K562 (cell line): ENCODE data around the gene HSPB1. TPM values are rescaled to one million over a fixed set of nuclear protein-coding genes. Genes with fewer than 3 reads are reported as not detected.
A peak's percentile ranks its signal among the peaks of the same experiment; 100 is the strongest.

ENCODE experiments used
- ATAC-seq: fragments of 200-7000 bp; cut with Tn5 transposase; 3 replicates; pipeline ENCODE4 v1.9.1; 2020; ENCODE audit warnings: moderate library complexity
- BruUV-seq: library from RNA; stranded (reverse); fragments of 400-500 nt; replicated peaks from 2 replicates; lab custom pipeline; 2021; lab: Mats Ljungman, UMichigan
- CTCF ChIA-PET: fragments of 300-600 bp; formaldehyde crosslinking; extraction: SDS; loops from one replicate; lab custom pipeline; 2021; ENCODE audit warnings: low intra/inter-chr PET ratio; lab: Yijun Ruan, JAX
- POLR2A ChIA-PET: fragments of 300-600, 350-650 bp; sonication (Branson Sonifier 250); formaldehyde crosslinking; extraction: SDS; loops from one replicate; lab custom pipeline; 2021; ENCODE audit warnings: antibody characterized with exemption, inconsistent platforms; lab: Yijun Ruan, JAX
- DNase-seq, 4 experiments: peaks; one replicate each; pipeline versions ENCODE4 v3.0.0 to v3.0.0-alpha.2; 2011 to 2018; ENCODE audit warnings: low spot score in 3 of 4, mixed read lengths in 3 of 4; ENCODE audit errors: extremely low read depth in 1 of 4
- FAIRE-seq: peaks from 2 replicates; lab custom pipeline; 2011; peaks lifted over from hg19 to GRCh38; lab: Jason Lieb, UNC
- H2AFZ ChIP-seq: 2 replicates; pipeline ENCODE4 v1.6.0; 2011; ENCODE audit warnings: low read depth, low read length, control low read depth, inconsistent platforms
- H3K27ac ChIP-seq: fragments of 200-600 bp; 3 replicates; pipeline ENCODE4 v1.8.0; 2011; ENCODE audit warnings: low read depth, mild to moderate bottlenecking, control low read depth, inconsistent platforms, low read length, moderate library complexity, mixed read lengths; ENCODE audit errors: extremely low read depth
- H3K27me3 ChIP-seq, 2 experiments: fragments of 300-600 bp in 1 of 2; 2 replicates in 1 of 2; 3 replicates in 1 of 2; pipeline versions ENCODE4 v1.6.0 to v1.8.0; 2011; ENCODE audit warnings: inconsistent platforms in 2 of 2, low read length in 2 of 2, mild to moderate bottlenecking in 1 of 2, mixed read lengths in 1 of 2, moderate library complexity in 1 of 2; ENCODE audit not compliant: control insufficient read depth in 2 of 2, insufficient read depth in 2 of 2
- H3K36me3 ChIP-seq: fragments of 300-600 bp; 3 replicates; pipeline ENCODE4 v1.8.0; 2011; ENCODE audit warnings: mild to moderate bottlenecking, low read length, inconsistent platforms; ENCODE audit not compliant: control insufficient read depth, insufficient read depth
- H3K4me1 ChIP-seq, 2 experiments: fragments of 200-600 bp in 1 of 2; replicated peaks in 1 of 2; 2 replicates in 1 of 2; 3 replicates in 1 of 2; pipeline versions ENCODE4 v1.5.1 to v1.8.0; 2011; ENCODE audit warnings: inconsistent platforms in 2 of 2, low read length in 2 of 2, mild to moderate bottlenecking in 1 of 2, mixed read lengths in 1 of 2, moderate library complexity in 1 of 2; ENCODE audit not compliant: control insufficient read depth in 2 of 2, insufficient read depth in 2 of 2
- H3K4me2 ChIP-seq: 2 replicates; pipeline ENCODE4 v1.6.1; 2011; ENCODE audit warnings: low read length, control low read depth, inconsistent platforms, mixed read lengths; ENCODE audit not compliant: insufficient read depth
- H3K4me3 ChIP-seq: fragments of 200-600 bp; sonication (generic), shearing (Covaris generic); 2 replicates; pipeline ENCODE4 v1.5.1; 2016; ENCODE audit warnings: control low read depth, inconsistent platforms
- H3K79me2 ChIP-seq: fragments of 200-600 bp; 3 replicates; pipeline ENCODE4 v1.8.0; 2011; ENCODE audit warnings: low read length, inconsistent platforms; ENCODE audit not compliant: control insufficient read depth, insufficient read depth
- H3K9ac ChIP-seq, 2 experiments: 2 replicates each; pipeline versions ENCODE4 v1.6.0 to v1.6.1; 2011; ENCODE audit warnings: low read depth in 2 of 2, low read length in 2 of 2, control low read depth in 1 of 2, inconsistent platforms in 1 of 2, mild to moderate bottlenecking in 1 of 2, mixed read lengths in 1 of 2; ENCODE audit not compliant: insufficient read depth in 1 of 2
- H3K9me1 ChIP-seq: one replicate; pipeline ENCODE4 v1.6.0; 2011; ENCODE audit warnings: inconsistent platforms, mild to moderate bottlenecking, low read length, moderate library complexity; ENCODE audit not compliant: control insufficient read depth, insufficient read depth
- H3K9me3 ChIP-seq: replicated peaks from 2 replicates; pipeline ENCODE4 v1.5.1; 2011; ENCODE audit warnings: low read depth, low read length, inconsistent platforms; ENCODE audit not compliant: control insufficient read depth, insufficient read depth
- H4K20me1 ChIP-seq: replicated peaks from 2 replicates; pipeline ENCODE4 v1.6.1; 2011; ENCODE audit warnings: low read length, inconsistent platforms, mixed read lengths; ENCODE audit not compliant: control insufficient read depth, insufficient read depth
- ARHGAP35 ChIP-seq: fragments of 450-650 bp; IDR thresholded peaks from 2 replicates; pipeline ENCODE4 v1.6.1; 2018; ENCODE audit not compliant: partially characterized antibody
- BCLAF1 ChIP-seq, 2 experiments: fragments of 450-650 bp in 1 of 2; IDR thresholded peaks; 2 replicates each; pipeline ENCODE4 v1.6.1; 2011 to 2017; ENCODE audit warnings: low read depth in 2 of 2, antibody characterized with exemption in 1 of 2, borderline replicate concordance in 1 of 2, low read length in 1 of 2, mild to moderate bottlenecking in 1 of 2, mixed read lengths in 1 of 2; ENCODE audit not compliant: control insufficient read depth in 1 of 2
- GATAD2B ChIP-seq: fragments of 450-650 bp; IDR thresholded peaks from 2 replicates; pipeline ENCODE4 v1.6.1; 2017; ENCODE audit warnings: mild to moderate bottlenecking, borderline replicate concordance
- HLTF ChIP-seq: fragments of 450-650 bp; IDR thresholded peaks from 2 replicates; pipeline ENCODE4 v1.6.1; 2016
- KAT8 ChIP-seq: fragments of 450-650 bp; IDR thresholded peaks from 2 replicates; pipeline ENCODE4 v1.6.1; 2016; ENCODE audit warnings: low read depth, mild to moderate bottlenecking
- MAZ ChIP-seq, 2 experiments: fragments of 450-650 bp in 1 of 2; sonication (generic) in 1 of 2; formaldehyde crosslinking; IDR thresholded peaks in 1 of 2; conservative IDR thresholded peaks in 1 of 2; 2 replicates each; pipeline versions ENCODE4 v1.4.0 to v1.5.0; 2020; ENCODE audit warnings: mild to moderate bottlenecking in 1 of 2, missing genetic modification reagents in 1 of 2
- MTA2 ChIP-seq: fragments of 450-650 bp; IDR thresholded peaks from 2 replicates; pipeline ENCODE4 v1.6.1; 2016; ENCODE audit warnings: low read depth
- NFE2L1 ChIP-seq: fragments of 450-650 bp; IDR thresholded peaks from 2 replicates; pipeline ENCODE4 v1.6.1; 2016; ENCODE audit warnings: missing genetic modification characterization, low read depth, mild to moderate bottlenecking, missing compliant biosample characterization, moderate library complexity, borderline replicate concordance
- NR1H2 ChIP-seq: sonication (generic); formaldehyde crosslinking; IDR thresholded peaks from 2 replicates; pipeline ENCODE4 v1.4.0; 2020; ENCODE audit warnings: mild to moderate bottlenecking, missing genetic modification reagents
- SMAD3 ChIP-seq: fragments of 450-650 bp; formaldehyde crosslinking; conservative IDR thresholded peaks from 2 replicates; pipeline ENCODE4 v1.4.0; 2020; ENCODE audit warnings: mild to moderate bottlenecking
- THRAP3 ChIP-seq: fragments of 450-650 bp; IDR thresholded peaks from 2 replicates; pipeline ENCODE4 v1.6.1; 2016; ENCODE audit warnings: mild to moderate bottlenecking, inconsistent platforms, borderline replicate concordance
- ZNF12 ChIP-seq: sonication (generic); formaldehyde crosslinking; IDR thresholded peaks from 2 replicates; pipeline ENCODE4 v1.4.0; 2020; ENCODE audit warnings: mild to moderate bottlenecking, missing genetic modification reagents
- ZNF217 ChIP-seq: sonication (generic); formaldehyde crosslinking; IDR thresholded peaks from 2 replicates; pipeline ENCODE4 v1.8.0; 2022; ENCODE audit warnings: mild to moderate bottlenecking, missing genetic modification reagents
- ZNF395 ChIP-seq: fragments of 200-800 bp; sonication (Bioruptor generic); IDR thresholded peaks from 2 replicates; pipeline ENCODE4 v1.6.1; 2017; ENCODE audit warnings: missing genetic modification characterization, missing compliant biosample characterization
- ZNF699 ChIP-seq: fragments of 250-450 bp; sonication (Bioruptor Pico); IDR thresholded peaks from 2 replicates; pipeline ENCODE4 v1.8.0; 2021; ENCODE audit warnings: mild to moderate bottlenecking, moderate library complexity; ENCODE audit not compliant: insufficient replicate concordance
- ZZZ3 ChIP-seq: fragments of 450-650 bp; IDR thresholded peaks from 2 replicates; pipeline ENCODE4 v1.6.1; 2016; ENCODE audit warnings: antibody characterized with exemption, mild to moderate bottlenecking, moderate library complexity
- WGBS: fragments of 100-300 bp; shearing (Covaris generic); methylation state at CpG from one replicate; pipeline ENCODE4 v1.1.6; 2016; ENCODE audit warnings: low coverage, mixed read lengths; ENCODE audit not compliant: insufficient coverage; ENCODE audit errors: missing lambda C conversion rate; 5-methylcytosine and 5-hydroxymethylcytosine counted together
- in situ Hi-C: fragments of 300-500 bp; cut with MboI; formaldehyde crosslinking; loops from 4 replicates; pipeline ENCODE4 v1.15.0; 2018; ENCODE audit warnings: inconsistent platforms, mixed read lengths
- intact Hi-C: fragments of 100-400 bp; cut with micrococcal nuclease; formaldehyde crosslinking; loops from 2 replicates; pipeline ENCODE4 v1.14.2; 2022
- polyA plus RNA-seq, 8 experiments: library from polyadenylated mRNA; depleted of rRNA in 4 of 8; stranded (reverse) in 5 of 8; unstranded in 3 of 8; fragments of >200 nt; fragmentation: Nextera tagmentation in 2 of 8; fragmentation: Illumina TruSeq in 1 of 8; extraction: Ambion mirVana in 2 of 8; extraction: Trizol in 1 of 8; gene quantifications; 2 replicates each; pipeline versions ENCODE4 v1.2.1 to v1.2.3, GENCODE V29; 2011 to 2014; ENCODE audit warnings: inconsistent platforms in 1 of 8, missing spikeins in 1 of 8
- total RNA-seq, 7 experiments: library from RNA; depleted of rRNA in 6 of 7; stranded (reverse); fragments of >200 nt in 6 of 7; fragmentation: Illumina TruSeq in 2 of 7; extraction: Trizol in 2 of 7; gene quantifications; 2 replicates each; pipeline versions ENCODE4 v1.2.1 to v1.2.3, GENCODE V29; 2011 to 2021; ENCODE audit warnings: low replicate concordance in 1 of 7

Gene HSPB1
- total and polyA plus RNA-seq, 9 of the 15 experiments (the other 6 are each of a cell fraction or from before 2014, with no cell fraction given), result 27.1 to 522 (median 138) TPM

- DNase-seq, result peak; percentile 69 to 86 (median 74)
- TF ChIP-seq ZNF699, result no peak
- TF ChIP-seq BCLAF1 (IDR thresholded peaks at IDR 0.05; ENCODE audit: borderline replicate concordance in 1 of 2, control insufficient read depth in 1 of 2, low read depth in 2 of 2, low read length in 1 of 2), result no peak
- TF ChIP-seq HLTF, result 0 out of 2 replicates have a peak, but pooled peaks have one; percentile 44
- TF ChIP-seq THRAP3, result no peak
- no peak for TF ChIP-seq ZNF395 (CRISPR knock-in tag)
- TF ChIP-seq GATAD2B, result no peak
- no peak for TF ChIP-seq ZZZ3
- TF ChIP-seq ZNF12, result no peak
- TF ChIP-seq MAZ (CRISPR knock-in tag; conservative IDR thresholded peaks at IDR 0.05 in 1 of 2, IDR thresholded peaks at IDR 0.05 in 1 of 2), result peak in 1 of 2 experiments; percentile 44; a peak in 1 of 4 replicates
- no peak for TF ChIP-seq NR1H2 (CRISPR knock-in tag)
- no peak for TF ChIP-seq MTA2
- no peak for TF ChIP-seq ARHGAP35
- no peak for TF ChIP-seq NFE2L1 (tag)
- TF ChIP-seq ZNF217 (CRISPR knock-in tag), result no peak
- no peak for TF ChIP-seq KAT8
- no peak for TF ChIP-seq SMAD3
These were observed 39.6 kb upstream of the HSPB1 start for GRCh38 chr7:76262683-76263402.

More at GRCh38 chr7:76262683-76263402, 39.6 kb upstream of the HSPB1 start:
- no peak overlapping the region for H2AFZ ChIP-seq
- POLR2A ChIA-PET, result interaction anchor here (0.8 to 1.8 kb wide), 7 partner anchors 10 to 197 kb away, joined by 3 to 6 read pairs (median 4); no protein-coding TSS in a partner anchor
- H3K9me3 ChIP-seq, result no peaks in the 10 kb centered on the region
- in situ Hi-C loops (loop anchor here (5.0 kb wide), 1 partner anchor 81 kb away; no protein-coding TSS in a partner anchor), intact Hi-C loops (loop anchor here (1.0 to 2.0 kb wide), 3 partner anchors 42 to 85 kb away; no protein-coding TSS in a partner anchor)
- no peak overlapping the region for H3K4me3 ChIP-seq
- 41% methylated on average over 7 of the region's 7 CpGs for WGBS
- no peak overlapping the region for H3K4me2 ChIP-seq
- H3K4me1 ChIP-seq, result peaks cover 0 to 36% of the 10 kb centered on the region in 2 experiments; a peak in 4 of 5 replicates
- FAIRE-seq (peak; percentile 99), ATAC-seq (peak; percentile 83)
- peaks cover 4 to 25% of the 10 kb centered on the region in 2 experiments; a peak in 3 of 5 replicates for H3K27me3 ChIP-seq
- peaks cover 4% of the 10 kb centered on the region for H4K20me1 ChIP-seq
- no peaks in the 10 kb centered on the region for H3K79me2 ChIP-seq
- H3K36me3 ChIP-seq, result no peaks in the 10 kb centered on the region
- H3K9ac ChIP-seq, result no peak overlapping the region
- no TSS peak for BruUV-seq
- no peaks in the 10 kb centered on the region for H3K9me1 ChIP-seq
- CTCF ChIA-PET, result interaction anchor here (0.6 to 2.5 kb wide), 7 partner anchors 43 to 400 kb away, joined by 3 to 24 read pairs (median 3); no protein-coding TSS in a partner anchor
- no peak overlapping the region for H3K27ac ChIP-seq
